ENCODE measurements around the gene HOXD10. TPM values are rescaled to one million over a fixed set of nuclear protein-coding genes. Genes with fewer than 3 reads are reported as not detected.

HOXD10 gene
- total RNA-seq = not detected in 2 replicates

GRCh38 chr2:176115883-176116813, at the start of gene HOXD10:
Gene HOXD10 (plus strand): TSS chr2:176116778. CDS start chr2:176116834, 56 bp downstream.

GRCh38 chr2:176083796-176084261, 32.7 kb upstream of the HOXD10 start, which contains the start of gene EVX2:
Gene EVX2 (minus strand): TSS chr2:176083962. CDS start chr2:176083776, 186 bp downstream.

GRCh38 chr2:176092270-176093144, 24.1 kb upstream of the HOXD10 start, which contains the start of gene HOXD13:
Gene HOXD13 (plus strand): TSS chr2:176092721. CDS start chr2:176092891, 170 bp downstream.

GRCh38 chr2:176099728-176100546, 16.6 kb upstream of the HOXD10 start, which contains the start of gene HOXD12:
Gene HOXD12 (plus strand): TSS chr2:176099795. CDS start chr2:176099802, 7 bp downstream.

GRCh38 chr2:176106581-176107539, 9.7 kb upstream of the HOXD10 start, which contains the start of gene HOXD11:
Gene HOXD11 (plus strand): TSS chr2:176107280. CDS start chr2:176107356, 76 bp downstream.

GRCh38 chr2:176122683-176123410, 6.3 kb downstream of the HOXD10 start, which contains the start of gene HOXD9:
Gene HOXD9 (plus strand): TSS chr2:176122719. CDS start chr2:176122769, 50 bp downstream.

GRCh38 chr2:176128982-176129796, 12.6 kb downstream of the HOXD10 start, which contains the start of gene HOXD8:
Gene HOXD8 (plus strand): TSS chr2:176129705. CDS start chr2:176130367, 662 bp downstream.

GRCh38 chr2:176151442-176152287, 35.1 kb downstream of the HOXD10 start, which contains the start of gene HOXD4:
Gene HOXD4 (plus strand): TSS chr2:176151550. CDS start chr2:176151634, 84 bp downstream.

GRCh38 chr2:176156807-176157498, 40.4 kb downstream of the HOXD10 start, which contains the start of gene HOXD3:
Gene HOXD3 (plus strand): TSS chr2:176157307. CDS start chr2:176169115, 11,808 bp downstream.

Other genes with a start within 250 kb of the HOXD10 start
- gene LNPK, start 114.5 kb upstream of the HOXD10 start, total RNA-seq = 5.9 and 13.6 TPM in 2 replicates
- not detected in 2 replicates for gene EVX2, start 32.8 kb upstream of the HOXD10 start, total RNA-seq
- not detected in 2 replicates for gene HOXD13, start 24.1 kb upstream of the HOXD10 start, total RNA-seq
- not detected in 2 replicates for gene HOXD12, start 17.0 kb upstream of the HOXD10 start, total RNA-seq
- gene HOXD11, start 9.5 kb upstream of the HOXD10 start, total RNA-seq = not detected in 2 replicates
- gene HOXD9, start 5.9 kb downstream of the HOXD10 start, total RNA-seq = 0.09 and 0.75 TPM in 2 replicates
- gene HOXD8, start 12.9 kb downstream of the HOXD10 start, total RNA-seq = 0.99 and 4.1 TPM in 2 replicates
- gene HOXD4, start 34.8 kb downstream of the HOXD10 start, total RNA-seq = 0.36 and 2.8 TPM in 2 replicates
- gene HOXD3, start 40.5 kb downstream of the HOXD10 start, total RNA-seq = 0.54 and 2.4 TPM in 2 replicates
- gene HOXD1, start 71.9 kb downstream of the HOXD10 start, total RNA-seq = 1.8 and 2.3 TPM in 2 replicates
- 27.2 and 27.3 TPM in 2 replicates for gene MTX2, start 152.7 kb downstream of the HOXD10 start, total RNA-seq

All from endothelial cell of coronary artery (primary cell).